HG03280 (cell line): ENCODE results near the gene MYO6.

Source experiments
- ATAC-seq: cut with Tn5 transposase; IDR thresholded peaks from one replicate; pipeline ENCODE4 v1.9.1; 2021; ENCODE audit warnings: mild to moderate bottlenecking, moderate library complexity; ENCODE audit not compliant: unreplicated experiment

MYO6 gene

DNA sequence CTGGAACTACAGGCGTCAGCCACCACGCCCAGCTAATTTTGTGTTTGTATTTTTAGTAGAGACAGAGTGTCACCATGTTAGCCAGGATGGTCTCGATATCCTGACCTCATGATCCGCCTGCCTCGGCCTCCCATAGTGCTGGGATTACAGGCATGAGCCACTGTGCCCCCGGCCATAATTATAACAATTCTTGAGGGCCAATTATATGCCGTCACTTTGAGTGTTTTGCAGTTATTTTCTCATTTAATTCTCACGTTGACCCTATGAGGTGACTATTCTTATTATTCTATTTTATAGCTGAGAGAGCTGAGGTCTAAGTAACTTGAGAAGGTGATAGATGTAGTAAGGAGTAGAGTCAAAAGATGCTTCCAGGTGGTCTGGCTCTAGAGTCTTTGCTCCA is 13.0 kb downstream of the MYO6 start:
- no peak for ATAC-seq

DNA sequence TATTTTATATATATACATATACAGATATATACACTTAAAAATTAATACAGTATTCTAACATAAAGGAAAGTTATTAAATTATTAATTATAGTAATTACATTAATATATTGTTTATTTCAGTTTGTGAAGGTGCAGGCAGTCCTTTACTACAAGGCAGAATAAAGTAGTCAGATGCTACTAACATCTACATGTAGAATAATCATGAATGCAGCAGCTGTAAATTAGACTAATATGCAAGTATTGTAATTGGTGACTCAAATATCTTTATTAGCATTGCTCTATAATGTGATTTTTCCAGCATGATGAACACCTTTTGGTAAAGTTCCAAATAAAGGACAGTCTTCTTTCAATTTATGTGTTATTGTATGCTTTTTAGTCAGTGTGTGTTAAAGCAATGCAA is 17.3 kb downstream of the MYO6 start:
- ATAC-seq = no peak

DNA sequence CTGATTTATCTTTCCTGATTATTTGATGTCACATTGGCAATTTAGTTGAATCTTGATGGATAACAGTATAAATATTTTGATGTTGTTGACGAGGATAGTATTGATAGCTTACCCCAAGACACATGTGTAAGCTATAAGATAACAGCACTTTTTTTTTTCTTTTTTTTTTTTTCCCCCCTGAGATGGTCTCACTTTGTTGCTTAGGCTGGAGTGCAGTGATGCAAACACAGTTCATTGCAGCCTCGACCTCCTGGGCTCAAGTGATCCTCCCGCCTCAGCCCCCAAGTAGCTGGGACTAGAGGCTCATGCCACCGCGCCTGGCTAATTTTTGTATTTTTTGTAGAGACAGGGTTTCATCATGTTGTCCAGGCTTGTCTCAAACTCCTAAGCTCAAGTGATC is 21.8 kb downstream of the MYO6 start:
- ATAC-seq = no peak

DNA sequence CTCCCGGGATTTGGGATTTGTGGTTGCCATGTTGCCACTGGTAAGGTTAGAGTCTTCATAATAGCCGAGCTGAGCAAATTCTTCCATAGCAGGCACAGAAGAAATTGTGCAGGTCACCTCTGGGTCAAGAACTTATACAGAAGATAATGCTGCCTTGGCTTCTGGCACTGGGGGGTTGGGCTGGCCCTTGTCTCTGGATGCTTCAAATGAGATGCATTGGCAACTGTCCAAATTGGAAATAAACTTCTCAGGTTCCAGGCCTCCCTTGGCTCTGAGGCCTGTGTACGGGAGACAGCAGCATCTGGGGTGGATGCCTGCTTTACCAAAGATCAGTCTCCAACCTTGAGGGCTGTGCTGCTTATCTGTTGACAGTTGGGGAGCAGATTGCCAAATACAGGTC is 26.2 kb downstream of the MYO6 start:
- ATAC-seq = no peak

DNA sequence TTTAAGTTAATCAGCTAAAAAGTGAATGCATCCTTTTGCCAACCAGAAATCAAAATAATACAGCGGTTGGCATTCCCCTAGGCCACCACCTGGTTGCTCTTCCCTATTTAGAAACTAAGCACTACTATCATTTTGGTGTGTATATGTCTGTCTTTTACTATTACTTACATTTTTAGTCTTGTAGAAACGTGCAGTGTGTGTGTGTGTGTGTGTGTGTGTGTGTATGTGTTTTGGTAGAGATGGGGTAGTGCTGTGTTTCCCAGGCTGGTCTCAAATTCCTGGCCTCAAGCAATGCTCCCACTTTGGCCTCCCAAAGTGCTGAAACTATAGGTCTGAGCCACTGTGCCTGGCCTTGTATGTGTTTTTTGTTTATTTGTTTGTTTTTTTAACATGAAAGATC is 27.4 kb downstream of the MYO6 start:
- ATAC-seq = no peak

DNA sequence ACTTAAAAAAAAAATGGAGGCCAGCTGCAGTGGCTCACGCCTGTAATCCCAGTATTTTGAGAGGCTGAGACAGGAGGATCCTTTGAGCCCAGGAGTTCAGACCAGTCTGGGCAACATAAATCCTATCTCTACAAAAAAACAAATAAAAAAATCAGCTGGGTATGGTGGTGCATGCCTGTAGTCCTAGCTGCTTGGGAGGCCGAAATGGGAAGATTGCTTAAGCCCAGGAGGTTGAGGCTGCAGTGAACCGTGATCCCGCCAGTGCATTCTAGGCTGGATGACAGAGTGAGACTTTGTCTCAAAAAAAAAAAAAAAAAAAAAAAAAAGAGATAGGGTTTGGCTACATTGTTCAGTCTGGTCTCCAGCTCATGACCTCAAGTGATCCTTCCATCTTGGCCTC is 29.7 kb downstream of the MYO6 start:
- no peak for ATAC-seq

DNA sequence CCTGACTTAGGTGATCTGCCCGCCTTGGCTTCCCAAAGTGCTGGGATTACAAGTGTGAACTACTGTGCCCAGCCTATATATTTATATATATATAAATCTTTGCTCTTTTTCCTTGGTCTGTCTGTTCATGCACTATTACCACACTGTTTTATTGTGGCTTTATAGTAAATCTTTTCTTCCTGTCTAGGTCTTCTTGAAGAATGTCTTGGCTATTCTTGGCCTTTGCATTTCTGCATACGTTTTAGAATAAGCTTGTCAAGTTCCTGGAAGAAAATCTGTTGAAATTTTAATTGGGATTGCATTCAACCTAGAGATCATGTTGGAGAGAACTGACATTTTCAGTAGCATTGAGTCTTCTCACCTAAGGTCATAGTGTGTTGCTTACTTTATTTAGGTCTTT is 37.1 kb downstream of the MYO6 start:
- ATAC-seq = no peak

DNA sequence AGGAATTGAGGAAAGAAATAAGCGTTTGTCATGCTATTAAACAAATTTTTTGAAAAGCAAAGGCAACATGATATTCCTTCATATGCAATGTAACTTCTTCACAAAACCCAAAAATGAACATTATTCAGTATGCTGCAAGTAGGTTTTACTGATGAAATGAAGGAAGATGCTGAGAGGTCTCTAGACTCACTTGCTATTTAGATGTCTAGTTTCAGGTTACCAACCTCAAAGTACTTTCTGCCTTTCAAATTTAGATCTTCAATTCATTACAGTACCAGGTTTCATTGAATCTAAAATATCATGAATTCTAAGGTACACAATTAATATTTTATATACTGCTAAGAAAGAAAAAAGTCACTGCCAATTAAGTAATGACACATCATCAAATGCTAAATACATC is 39.9 kb downstream of the MYO6 start:
- ATAC-seq = no peak

DNA sequence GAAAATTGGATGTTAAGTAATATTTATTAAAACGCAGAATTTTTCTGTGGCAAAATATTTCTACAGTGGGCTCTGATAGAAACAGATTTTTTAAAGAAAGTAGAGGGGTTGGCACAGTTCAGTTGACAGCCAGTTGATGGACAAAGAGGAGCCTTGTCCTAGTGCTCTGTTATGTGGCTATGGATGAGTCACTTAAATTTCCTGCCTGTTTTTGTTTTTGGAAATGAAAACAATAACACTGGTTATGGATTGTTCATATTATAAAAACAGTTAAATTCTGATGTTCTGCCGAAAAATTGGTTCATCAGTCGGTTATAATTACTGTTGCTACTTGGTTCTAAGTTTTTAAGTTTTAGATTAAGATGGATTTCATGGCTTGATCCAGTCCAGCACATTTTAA is 42.8 kb downstream of the MYO6 start:
- ATAC-seq = no peak

DNA sequence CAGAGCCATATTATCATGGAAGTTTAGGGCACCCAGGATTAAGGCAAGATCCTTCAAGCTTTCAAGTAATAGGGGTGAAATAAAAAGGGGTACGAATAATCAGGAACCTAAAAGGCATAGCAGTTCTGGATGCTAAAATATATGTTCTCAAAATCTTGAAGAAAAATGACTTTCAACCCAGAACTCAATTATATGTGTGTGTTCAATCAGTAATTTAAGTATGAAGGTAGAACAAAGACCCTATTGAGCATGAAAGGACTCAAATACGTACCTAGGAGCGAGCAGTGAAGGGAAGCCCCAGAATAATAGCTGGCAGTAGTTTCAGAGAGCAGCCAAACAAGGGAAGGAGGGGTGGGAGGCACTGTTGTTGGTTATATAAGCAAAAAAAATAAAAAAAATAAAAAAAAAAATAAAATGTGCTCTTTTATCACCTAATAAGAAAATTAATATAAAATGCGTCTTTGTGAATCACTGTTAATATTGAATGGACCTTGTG is 45.4 kb downstream of the MYO6 start:
- ATAC-seq = no peak

DNA sequence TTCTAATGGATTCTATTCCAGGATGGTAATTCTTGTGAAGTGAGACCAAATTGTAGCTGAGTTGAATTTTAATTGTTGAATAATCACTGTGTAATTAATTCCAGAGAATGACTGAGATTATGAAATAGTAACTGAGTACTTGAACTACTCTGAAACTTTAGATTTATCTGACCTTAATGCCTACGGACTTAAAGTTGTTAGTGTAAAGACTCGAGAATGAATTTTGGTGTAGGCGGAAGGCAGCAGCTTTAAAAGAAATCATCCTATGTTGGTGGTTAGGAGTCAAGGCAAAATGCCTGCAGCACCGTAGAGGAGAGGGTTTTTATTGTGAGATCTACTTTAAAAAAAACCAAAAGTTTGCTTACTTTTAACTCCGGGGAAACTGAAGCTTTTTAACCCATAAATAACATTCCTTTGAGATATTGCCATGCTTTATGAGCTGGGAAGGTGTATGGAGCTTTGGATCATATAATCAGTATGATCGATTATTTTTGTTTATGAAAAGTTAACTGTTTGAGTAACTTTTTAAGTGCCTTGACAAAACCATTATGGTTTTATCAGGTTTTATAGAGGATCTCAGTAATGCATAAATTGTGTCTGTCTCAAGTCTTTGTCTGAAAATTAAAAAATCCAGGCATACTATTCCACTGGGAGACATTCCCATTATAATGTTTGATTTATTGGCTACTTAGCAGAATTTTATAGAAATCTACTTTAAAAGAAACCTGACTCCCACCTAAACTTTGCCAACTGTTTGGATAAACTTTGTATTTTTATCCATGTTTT is 46.1 kb downstream of the MYO6 start:
- no peak for ATAC-seq

DNA sequence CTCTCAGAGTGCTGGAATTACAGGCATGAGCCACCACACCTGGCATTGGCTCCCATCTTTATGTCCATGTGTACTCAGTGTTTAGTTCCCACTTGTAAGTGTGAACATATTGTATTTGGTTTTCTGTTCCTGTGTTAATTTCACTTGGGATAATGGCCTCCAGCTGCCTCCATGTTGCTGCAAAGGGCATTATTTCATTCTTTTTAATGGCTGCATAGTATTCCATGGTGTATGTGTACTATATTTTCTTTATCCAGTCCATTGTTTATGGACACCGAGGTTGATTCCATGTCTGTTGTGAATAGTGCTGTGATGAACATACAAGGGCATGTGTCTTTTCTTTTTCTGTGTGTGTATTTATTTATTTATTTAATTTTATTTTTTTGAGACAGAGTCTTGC is 47.7 kb downstream of the MYO6 start:
- no peak for ATAC-seq

DNA sequence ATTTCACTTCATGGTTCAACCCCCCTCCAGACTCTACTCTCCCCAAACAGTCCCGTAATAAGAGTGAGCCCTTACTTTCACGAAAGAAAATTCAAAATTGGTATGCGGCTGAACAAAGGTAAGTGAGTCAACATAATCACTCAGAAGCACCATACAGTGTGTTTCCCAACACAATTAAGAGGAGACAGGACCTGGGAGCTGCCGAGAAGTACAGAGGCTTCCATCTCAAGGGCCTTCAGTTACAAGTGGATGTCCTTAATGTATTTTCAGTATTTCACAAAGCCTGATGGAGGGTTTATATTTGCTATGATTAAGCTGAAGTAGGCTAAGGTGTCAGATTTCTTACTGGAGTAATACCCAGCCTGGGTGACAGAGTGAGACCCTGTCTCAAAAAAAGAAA is 51.1 kb downstream of the MYO6 start:
- ATAC-seq = no peak

DNA sequence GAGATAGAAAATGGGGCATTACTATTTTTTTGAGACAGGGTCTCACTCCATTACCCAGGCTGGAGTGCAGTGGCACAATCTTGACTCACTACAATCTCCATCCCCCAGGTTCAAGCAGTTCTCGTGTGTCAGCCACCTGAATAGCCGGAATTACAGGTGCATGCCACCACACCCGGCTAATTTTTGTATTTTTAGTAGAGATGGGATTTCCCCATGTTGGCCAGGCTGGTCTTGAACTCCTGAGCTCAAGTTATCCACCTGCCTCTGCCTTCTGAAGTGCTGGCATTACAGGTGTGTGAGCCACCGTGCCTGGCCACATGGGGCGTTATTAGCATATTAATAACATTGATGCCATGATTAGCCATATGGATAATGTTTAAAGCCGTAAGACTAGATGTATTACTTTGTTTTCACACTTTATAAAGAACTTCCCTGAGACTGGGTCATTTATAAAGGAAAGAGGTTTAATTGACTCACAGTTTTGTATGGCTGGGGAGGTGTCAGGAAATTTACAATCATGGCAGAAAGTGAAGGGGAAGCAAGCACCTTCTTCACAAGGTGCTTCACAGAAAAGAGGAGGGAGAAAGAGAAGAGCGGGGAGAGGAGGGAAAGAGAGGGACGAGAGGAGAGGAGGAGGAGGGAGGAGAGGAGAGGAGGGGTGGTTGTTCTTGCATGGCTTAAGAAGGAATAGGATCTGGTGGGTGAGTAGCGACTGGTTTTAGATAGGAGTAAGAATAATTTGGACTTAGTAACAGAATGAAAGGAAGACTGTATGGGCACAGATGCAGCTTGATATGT is 51.9 kb downstream of the MYO6 start:
- no peak for ATAC-seq

DNA sequence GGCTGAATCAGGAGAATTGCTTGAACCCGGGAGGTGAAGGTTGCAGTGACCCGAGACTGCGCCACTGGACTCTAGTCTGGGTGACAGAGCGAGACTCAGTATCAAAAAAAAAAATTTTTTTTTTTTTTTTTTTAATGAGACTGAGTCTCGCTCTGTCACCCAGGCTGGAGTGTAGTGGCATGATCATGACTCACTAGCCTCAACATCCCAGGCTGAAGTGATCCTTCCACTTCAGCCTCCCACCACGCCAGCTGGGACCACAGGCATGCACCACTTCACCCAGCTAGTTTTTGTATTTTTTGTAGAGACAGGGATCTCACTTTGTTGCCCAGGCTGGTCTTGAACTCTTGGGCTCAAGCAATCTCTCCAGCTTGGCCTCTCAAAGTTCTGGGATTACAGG is 53.3 kb downstream of the MYO6 start:
- no peak for ATAC-seq

DNA sequence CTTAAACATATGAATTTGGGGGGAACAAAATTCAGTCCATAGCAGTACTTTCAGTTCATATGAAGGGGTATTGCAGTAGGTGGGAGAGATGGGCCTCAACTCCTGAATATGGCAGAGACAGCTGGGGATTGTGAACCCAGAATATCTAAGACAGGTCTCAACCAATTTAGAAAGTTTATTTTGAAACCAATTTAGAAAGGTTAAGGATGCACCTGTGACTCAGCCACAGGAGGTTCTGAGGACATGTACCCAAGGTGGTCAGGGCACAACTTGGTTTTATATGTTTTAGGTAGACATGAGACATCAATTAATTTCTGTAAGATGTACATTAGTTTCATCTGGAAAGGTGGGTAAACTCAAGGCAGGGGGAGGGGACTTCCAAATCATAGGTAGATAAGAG is 59.5 kb downstream of the MYO6 start:
- no peak for ATAC-seq

DNA sequence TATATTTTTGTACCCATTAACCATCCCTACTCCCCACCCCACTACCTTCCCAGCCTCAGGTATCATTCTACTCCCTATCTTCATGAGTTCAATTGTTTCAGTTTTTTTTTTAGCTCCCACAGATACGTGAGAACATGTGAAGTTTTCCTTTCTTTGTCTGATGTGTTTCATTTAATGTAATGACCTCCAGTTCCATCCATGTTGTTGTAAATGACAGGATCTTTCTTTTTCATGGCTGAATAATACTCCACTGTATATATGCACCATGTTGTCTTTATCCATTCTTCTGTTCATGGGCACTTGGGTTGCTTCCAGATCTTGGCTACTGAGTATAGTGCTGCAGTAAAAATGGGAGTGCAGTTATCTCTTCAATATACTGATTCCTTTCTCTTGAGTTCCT is 63.5 kb downstream of the MYO6 start:
- ATAC-seq = no peak

DNA sequence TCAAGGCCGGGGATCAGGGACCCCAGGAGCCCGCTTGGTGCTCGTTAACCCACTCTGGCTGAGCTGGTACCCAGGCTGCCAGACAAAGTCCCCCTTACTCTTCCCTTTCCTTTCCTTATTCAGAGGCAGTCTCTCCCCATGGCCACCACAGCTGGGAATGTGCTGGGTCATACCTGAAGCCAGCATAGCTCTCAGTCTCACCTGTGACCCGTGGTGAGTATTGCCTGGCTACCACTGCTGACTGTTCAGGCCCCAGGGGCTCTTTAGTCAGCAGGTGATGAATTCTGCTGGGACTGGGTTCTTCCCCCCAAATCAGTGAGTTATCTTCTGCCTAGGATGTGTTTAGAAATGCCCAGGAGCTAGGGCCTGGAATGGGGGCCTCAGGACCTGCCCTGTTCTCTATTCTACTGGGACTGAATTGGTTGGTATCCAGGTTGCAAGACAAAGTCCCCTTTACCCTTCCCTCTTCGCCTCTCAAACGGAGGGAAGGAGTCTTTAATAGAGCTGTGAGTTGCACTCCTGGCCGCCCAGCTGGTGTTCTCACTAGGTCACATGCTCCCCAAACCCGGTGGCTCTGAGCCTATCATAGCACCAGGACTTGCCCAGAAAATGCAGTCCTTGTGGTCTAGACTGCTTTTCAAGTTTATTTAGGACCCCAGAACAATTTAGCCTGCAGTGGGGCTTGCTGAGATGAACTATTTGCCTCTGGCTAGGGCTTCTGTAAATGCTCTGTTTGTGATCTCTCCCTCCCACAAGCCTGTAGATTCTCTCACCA is 64.6 kb downstream of the MYO6 start:
- no peak for ATAC-seq

DNA sequence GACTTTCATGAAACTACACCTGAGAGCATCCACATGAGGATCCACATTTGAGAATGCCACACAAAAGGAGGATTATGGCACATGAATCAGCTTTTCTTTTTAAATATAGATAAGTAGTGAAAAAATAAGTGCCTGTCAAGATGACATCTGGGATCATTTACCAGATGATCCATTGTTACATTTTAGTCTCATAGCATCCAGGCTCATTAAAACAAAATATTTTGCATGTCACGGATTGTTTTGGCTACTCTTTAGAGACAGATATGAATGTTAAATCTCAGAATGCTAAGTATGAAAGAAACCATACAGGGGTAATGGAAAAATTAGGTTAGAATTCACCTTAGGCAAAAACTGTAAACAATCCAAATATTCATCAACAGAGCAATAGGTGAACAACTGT is 66.7 kb downstream of the MYO6 start:
- ATAC-seq = no peak

DNA sequence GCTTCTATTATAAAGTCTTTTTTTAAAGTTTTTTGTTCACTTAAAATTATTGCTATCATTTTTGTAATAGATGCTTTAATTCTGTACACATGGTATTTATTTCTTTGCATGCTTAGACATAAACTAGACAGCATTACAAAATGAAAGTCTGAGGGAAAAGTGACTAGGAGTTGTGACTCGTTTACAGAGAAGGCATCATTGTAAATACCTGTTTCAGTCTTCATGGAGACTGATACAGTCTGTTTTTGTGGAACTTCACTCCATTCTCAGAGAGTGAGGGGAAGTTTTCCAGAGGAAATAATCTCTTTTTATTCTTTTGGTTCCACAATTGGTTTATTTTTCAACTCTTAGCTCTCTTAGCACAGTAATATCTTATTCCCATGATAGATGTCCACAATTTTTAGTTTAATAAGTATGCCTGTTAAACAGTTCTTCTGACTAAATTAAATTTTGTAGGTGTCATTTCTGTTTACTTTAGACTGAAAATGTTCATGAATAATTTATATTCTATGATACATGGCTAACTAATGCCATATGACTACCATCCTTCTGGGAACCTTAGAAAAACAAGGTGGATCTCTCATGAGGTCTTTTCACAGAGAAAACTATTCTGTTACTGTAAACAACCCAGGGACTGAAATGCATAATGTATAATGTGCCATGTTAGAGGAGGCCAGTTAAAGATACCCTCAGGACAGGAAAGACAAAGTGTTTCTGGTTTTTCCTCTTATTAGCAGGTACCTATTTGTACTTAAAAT is 69.2 kb downstream of the MYO6 start:
- ATAC-seq = no peak
